GM12878 (cell line): Measurements from ENCODE around the gene SNRPD1. TPM values are rescaled to one million over a fixed set of nuclear protein-coding genes. Genes with fewer than 3 reads are reported as not detected.

Experiments
- ATAC-seq: fragments of 200-7000 bp; cut with Tn5 transposase; 3 replicates; pipeline ENCODE4 v1.9.1; 2020; ENCODE audit warnings: mild to moderate bottlenecking, moderate library complexity
- BruUV-seq: library from RNA; stranded (reverse); fragments of 400-500 nt; replicated peaks from 2 replicates; lab custom pipeline; 2021; lab: Mats Ljungman, UMichigan
- CTCF ChIA-PET: fragments of 300-600 bp; sonication (Branson Sonifier 250); formaldehyde crosslinking; extraction: SDS; loops from one replicate; lab custom pipeline; 2021; ENCODE audit warnings: inconsistent platforms; lab: Yijun Ruan, JAX
- POLR2A ChIA-PET: fragments of 350-600 bp; formaldehyde crosslinking; extraction: SDS; loops from one replicate; lab custom pipeline; 2021; ENCODE audit warnings: inconsistent platforms; lab: Charles Lee
- RAD21 ChIA-PET: fragments of 300-600 bp; sonication (Branson Sonifier 250); formaldehyde crosslinking; loops from one replicate; lab custom pipeline; 2023; ENCODE audit warnings: antibody characterized with exemption; ENCODE audit not compliant: unreplicated experiment; lab: Charles Lee
- SMC1A ChIA-PET: fragments of 300-600 bp; sonication (Branson Sonifier 250); formaldehyde crosslinking; loops from one replicate; lab custom pipeline; 2023; ENCODE audit not compliant: unreplicated experiment, uncharacterized antibody; lab: Charles Lee
- DNase-seq: peaks from one replicate; pipeline ENCODE4 v3.0.0-alpha.2; 2011; ENCODE audit warnings: low read depth, low spot score
- FAIRE-seq: peaks from 3 replicates; lab custom pipeline; 2011; peaks lifted over from hg19 to GRCh38; lab: Jason Lieb, UNC
- H2AFZ ChIP-seq: 2 replicates; pipeline ENCODE4 v1.6.0; 2011; ENCODE audit warnings: low read depth, low read length, control low read depth; ENCODE audit not compliant: control insufficient read depth
- H3K27ac ChIP-seq: 2 replicates; pipeline ENCODE4 v1.5.1; 2011; ENCODE audit warnings: control low read depth; ENCODE audit not compliant: control insufficient read depth, insufficient read depth
- H3K27me3 ChIP-seq, 2 experiments: replicated peaks in 1 of 2; 2 replicates each; pipeline versions ENCODE4 v1.6.0 to v1.6.1; 2011; ENCODE audit warnings: low read length in 1 of 2; ENCODE audit not compliant: control insufficient read depth in 2 of 2, insufficient read depth in 2 of 2
- H3K36me3 ChIP-seq, 2 experiments: 2 replicates each; pipeline ENCODE4 v1.5.1; 2011; ENCODE audit warnings: low read length in 1 of 2; ENCODE audit not compliant: control insufficient read depth in 2 of 2, insufficient read depth in 2 of 2
- H3K4me1 ChIP-seq: 2 replicates; pipeline ENCODE4 v1.6.1; 2011; ENCODE audit warnings: mild to moderate bottlenecking, low read length, moderate library complexity, mixed read lengths; ENCODE audit not compliant: control insufficient read depth, insufficient read depth
- H3K4me2 ChIP-seq: 2 replicates; pipeline ENCODE4 v1.6.0; 2011; ENCODE audit warnings: control low read depth; ENCODE audit not compliant: control insufficient read depth, insufficient read depth
- H3K4me3 ChIP-seq: fragments of 200-600 bp; sonication (generic); 2 replicates; pipeline ENCODE4 v1.5.1; 2016
- H3K79me2 ChIP-seq: 2 replicates; pipeline ENCODE4 v1.6.0; 2011; ENCODE audit warnings: low read length; ENCODE audit not compliant: control insufficient read depth, insufficient read depth
- H3K9ac ChIP-seq: 2 replicates; pipeline ENCODE4 v1.8.0; 2011; ENCODE audit warnings: low read length, control low read depth, mixed read lengths; ENCODE audit not compliant: control insufficient read depth, insufficient read depth
- H3K9me3 ChIP-seq: replicated peaks from 3 replicates; pipeline ENCODE4 v1.5.1; 2011; ENCODE audit warnings: mild to moderate bottlenecking, low read length; ENCODE audit not compliant: control insufficient read depth, insufficient read depth
- H4K20me1 ChIP-seq: 2 replicates; pipeline ENCODE4 v1.6.0; 2011; ENCODE audit not compliant: control insufficient read depth, insufficient read depth
- PBX3 ChIP-seq: IDR thresholded peaks from 2 replicates; pipeline ENCODE4 v1.6.1; 2011; ENCODE audit warnings: mild to moderate bottlenecking, low read depth, low read length, moderate library complexity; ENCODE audit not compliant: insufficient replicate concordance
- ZBTB40 ChIP-seq: fragments of 450-650 bp; IDR thresholded peaks from 2 replicates; pipeline ENCODE4 v1.6.1; 2016; ENCODE audit warnings: mild to moderate bottlenecking, moderate library complexity, borderline replicate concordance
- WGBS: methylation state at CpG from one replicate; pipeline ENCODE4 v1.1.6; 2016; ENCODE audit warnings: low lambda C conversion rate; ENCODE audit not compliant: insufficient replicate concordance, insufficient coverage; ENCODE audit errors: missing lambda C conversion rate; 5-methylcytosine and 5-hydroxymethylcytosine counted together
- in situ Hi-C: fragments of 300-500 bp; cut with MboI; formaldehyde crosslinking; loops from 9 replicates; pipeline ENCODE4 v1.14.3; 2018; ENCODE audit warnings: mixed read lengths
- intact Hi-C: fragments of 100-400 bp; cut with micrococcal nuclease; formaldehyde crosslinking; loops from one replicate; pipeline ENCODE4 v1.14.2; 2022; ENCODE audit not compliant: unreplicated experiment
- polyA plus RNA-seq, 11 experiments: library from polyadenylated mRNA; depleted of rRNA in 4 of 11; unstranded in 6 of 11; stranded (reverse) in 5 of 11; fragments of >200 nt; fragmentation: Nextera tagmentation in 4 of 11; fragmentation: Illumina TruSeq in 1 of 11; extraction: Ambion mirVana in 4 of 11; extraction: Trizol in 1 of 11; gene quantifications; 1 replicate in 1 of 11; 2 replicates in 10 of 11; pipeline versions ENCODE4 v1.2.1 to v1.2.3, GENCODE V29; 2011 to 2016; ENCODE audit warnings: inconsistent platforms in 2 of 11, missing spikeins in 2 of 11, low read depth in 1 of 11
- total RNA-seq, 4 experiments: library from RNA; depleted of rRNA in 3 of 4; stranded (reverse); fragments of >200 nt in 3 of 4; fragmentation: Illumina TruSeq in 1 of 4; extraction: Trizol in 1 of 4; gene quantifications; 2 replicates each; pipeline versions ENCODE4 v1.2.1 to v1.2.3, GENCODE V29; 2013 to 2021
- TF ChIP-seq, protein P1 (sequence below): fragments of 450-650 bp; IDR thresholded peaks from 2 replicates; pipeline ENCODE4 v1.6.1; 2016; ENCODE audit warnings: mild to moderate bottlenecking

Gene SNRPD1
- total and polyA plus RNA-seq, 10 of the 15 experiments (the other 5 are each of a cell fraction or from before 2014, with no cell fraction given) = 52.6 to 866 (median 227) TPM

GRCh38 chr18:21598726-21599584 is 13.2 kb upstream of the SNRPD1 start:
- Histone ChIP-seq H3K79me2 (peaks cover 50% of the 10 kb centered on the region), H3K27me3 (no peaks in the 10 kb centered on the region), H3K27ac (peak overlapping the region; percentile 90), H3K4me1 (peaks cover 18% of the 10 kb centered on the region), H3K4me2 (peak overlapping the region; percentile 89), H2AFZ (peak overlapping the region; percentile 52; the same call in 1 of the 2 replicates), H4K20me1 (no peaks in the 10 kb centered on the region), H3K36me3 (no peaks in the 10 kb centered on the region), H3K4me3 (peak overlapping the region; percentile 76), H3K9me3 (no peaks in the 10 kb centered on the region), H3K9ac (peak overlapping the region; percentile 89)
- TF ChIP-seq PBX3 (no peak), ZBTB40 (peak; percentile 16; the same call in 1 of the 2 replicates)
- TF ChIP-seq, protein P1, sequence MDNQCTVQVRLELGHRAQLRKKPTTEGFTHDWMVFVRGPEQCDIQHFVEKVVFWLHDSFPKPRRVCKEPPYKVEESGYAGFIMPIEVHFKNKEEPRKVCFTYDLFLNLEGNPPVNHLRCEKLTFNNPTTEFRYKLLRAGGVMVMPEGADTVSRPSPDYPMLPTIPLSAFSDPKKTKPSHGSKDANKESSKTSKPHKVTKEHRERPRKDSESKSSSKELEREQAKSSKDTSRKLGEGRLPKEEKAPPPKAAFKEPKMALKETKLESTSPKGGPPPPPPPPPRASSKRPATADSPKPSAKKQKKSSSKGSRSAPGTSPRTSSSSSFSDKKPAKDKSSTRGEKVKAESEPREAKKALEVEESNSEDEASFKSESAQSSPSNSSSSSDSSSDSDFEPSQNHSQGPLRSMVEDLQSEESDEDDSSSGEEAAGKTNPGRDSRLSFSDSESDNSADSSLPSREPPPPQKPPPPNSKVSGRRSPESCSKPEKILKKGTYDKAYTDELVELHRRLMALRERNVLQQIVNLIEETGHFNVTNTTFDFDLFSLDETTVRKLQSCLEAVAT = peak; percentile 68
- BruUV-seq = no TSS peak
- in situ Hi-C loops (no loop called here), intact Hi-C loops (no loop called here)
- DNase-seq (no peak), ATAC-seq (no peak), FAIRE-seq (peak; percentile 18)
- WGBS = 20% methylated on average over 18 of the region's 18 CpGs
- ChIA-PET CTCF (interaction anchor here (0.6 to 9.4 kb wide), 5 partner anchors 14 to 1628 kb away, joined by 3 to 173 read pairs (median 4); partner anchors contain the start of gene SNRPD1), POLR2A (interaction anchor here (0.5 to 2.4 kb wide), 5 partner anchors 10 to 293 kb away, joined by 3 to 8 read pairs (median 3); no protein-coding TSS in a partner anchor), RAD21 (interaction anchor here (1.1 to 2.4 kb wide), 3 partner anchors 14 to 254 kb away, joined by 4 to 8 read pairs (median 5); partner anchors contain the start of gene ABHD3), SMC1A (interaction anchor here (1.3 to 2.8 kb wide), 6 partner anchors 14 to 251 kb away, joined by 3 to 17 read pairs (median 4); partner anchors contain the start of genes MIB1 and SNRPD1)
